SK-N-SH treated with all-trans-retinoic acid at 6 μM for 48 hours (cell line): ENCODE data around the gene CCDC102B.

Experiments
- ATAC-seq: fragments of 200-7000 bp; cut with Tn5 transposase; 3 replicates; pipeline ENCODE4 v1.9.1; 2020; ENCODE audit warnings: mild to moderate bottlenecking, moderate library complexity
- ESRRG ChIP-seq: fragments of 250-450 bp; sonication (Bioruptor Pico); IDR thresholded peaks from 2 replicates; pipeline ENCODE4 v1.6.1; 2021; ENCODE audit warnings: mild to moderate bottlenecking
- ZNF70 ChIP-seq: fragments of 450-650 bp; formaldehyde crosslinking; IDR thresholded peaks from 2 replicates; pipeline ENCODE4 v1.5.0; 2020; ENCODE audit warnings: mild to moderate bottlenecking, moderate library complexity
- TF ChIP-seq, protein P1 (sequence below): fragments of 250-450 bp; sonication (Bioruptor Pico); IDR thresholded peaks from 2 replicates; pipeline ENCODE4 v1.5.1; 2021; ENCODE audit warnings: mild to moderate bottlenecking, moderate library complexity
- TF ChIP-seq, protein P2 (sequence below): fragments of 250-450 bp; sonication (Bioruptor Pico); IDR thresholded peaks from 2 replicates; pipeline ENCODE4 v1.5.0; 2020; ENCODE audit warnings: mild to moderate bottlenecking, moderate library complexity

Gene CCDC102B

DNA sequence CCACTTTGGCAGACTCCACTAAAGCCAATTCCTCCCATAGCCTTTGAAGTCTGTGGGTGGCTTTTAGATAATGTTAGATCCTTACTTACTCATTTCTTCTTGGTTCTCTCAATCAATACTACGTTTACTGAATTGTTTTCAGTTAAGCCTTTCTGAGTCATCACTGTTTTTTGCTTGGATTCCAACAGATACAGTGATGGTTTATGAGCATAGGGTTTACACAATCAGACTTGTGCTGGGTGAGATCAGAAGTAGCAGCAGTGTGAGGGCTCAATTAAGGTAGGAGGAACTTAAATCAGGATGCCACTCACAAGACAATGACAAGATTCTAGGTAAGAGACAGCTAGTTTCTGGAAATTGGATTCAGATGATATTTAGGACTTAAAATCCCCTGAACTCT lies 305.1 kb downstream of the CCDC102B start:
- ATAC-seq: no peak
- TF ChIP-seq, protein P1, sequence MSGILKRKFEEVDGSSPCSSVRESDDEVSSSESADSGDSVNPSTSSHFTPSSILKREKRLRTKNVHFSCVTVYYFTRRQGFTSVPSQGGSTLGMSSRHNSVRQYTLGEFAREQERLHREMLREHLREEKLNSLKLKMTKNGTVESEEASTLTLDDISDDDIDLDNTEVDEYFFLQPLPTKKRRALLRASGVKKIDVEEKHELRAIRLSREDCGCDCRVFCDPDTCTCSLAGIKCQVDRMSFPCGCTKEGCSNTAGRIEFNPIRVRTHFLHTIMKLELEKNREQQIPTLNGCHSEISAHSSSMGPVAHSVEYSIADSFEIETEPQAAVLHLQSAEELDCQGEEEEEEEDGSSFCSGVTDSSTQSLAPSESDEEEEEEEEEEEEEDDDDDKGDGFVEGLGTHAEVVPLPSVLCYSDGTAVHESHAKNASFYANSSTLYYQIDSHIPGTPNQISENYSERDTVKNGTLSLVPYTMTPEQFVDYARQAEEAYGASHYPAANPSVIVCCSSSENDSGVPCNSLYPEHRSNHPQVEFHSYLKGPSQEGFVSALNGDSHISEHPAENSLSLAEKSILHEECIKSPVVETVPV (CRISPR knock-in tag): no peak
- TF ChIP-seq, protein P2, sequence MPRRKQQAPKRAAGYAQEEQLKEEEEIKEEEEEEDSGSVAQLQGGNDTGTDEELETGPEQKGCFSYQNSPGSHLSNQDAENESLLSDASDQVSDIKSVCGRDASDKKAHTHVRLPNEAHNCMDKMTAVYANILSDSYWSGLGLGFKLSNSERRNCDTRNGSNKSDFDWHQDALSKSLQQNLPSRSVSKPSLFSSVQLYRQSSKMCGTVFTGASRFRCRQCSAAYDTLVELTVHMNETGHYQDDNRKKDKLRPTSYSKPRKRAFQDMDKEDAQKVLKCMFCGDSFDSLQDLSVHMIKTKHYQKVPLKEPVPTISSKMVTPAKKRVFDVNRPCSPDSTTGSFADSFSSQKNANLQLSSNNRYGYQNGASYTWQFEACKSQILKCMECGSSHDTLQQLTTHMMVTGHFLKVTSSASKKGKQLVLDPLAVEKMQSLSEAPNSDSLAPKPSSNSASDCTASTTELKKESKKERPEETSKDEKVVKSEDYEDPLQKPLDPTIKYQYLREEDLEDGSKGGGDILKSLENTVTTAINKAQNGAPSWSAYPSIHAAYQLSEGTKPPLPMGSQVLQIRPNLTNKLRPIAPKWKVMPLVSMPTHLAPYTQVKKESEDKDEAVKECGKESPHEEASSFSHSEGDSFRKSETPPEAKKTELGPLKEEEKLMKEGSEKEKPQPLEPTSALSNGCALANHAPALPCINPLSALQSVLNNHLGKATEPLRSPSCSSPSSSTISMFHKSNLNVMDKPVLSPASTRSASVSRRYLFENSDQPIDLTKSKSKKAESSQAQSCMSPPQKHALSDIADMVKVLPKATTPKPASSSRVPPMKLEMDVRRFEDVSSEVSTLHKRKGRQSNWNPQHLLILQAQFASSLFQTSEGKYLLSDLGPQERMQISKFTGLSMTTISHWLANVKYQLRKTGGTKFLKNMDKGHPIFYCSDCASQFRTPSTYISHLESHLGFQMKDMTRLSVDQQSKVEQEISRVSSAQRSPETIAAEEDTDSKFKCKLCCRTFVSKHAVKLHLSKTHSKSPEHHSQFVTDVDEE: no peak
- TF ChIP-seq ZNF70 (CRISPR knock-in tag) (no peak), ESRRG (CRISPR knock-in tag) (no peak)
